GM13977 (cell line): Measurements from ENCODE around the gene SLC46A1.

ENCODE experiments used
- DNase-seq: peaks from one replicate; pipeline ENCODE4 v3.0.0; 2012; ENCODE audit warnings: low spot score
- CTCF ChIP-seq: IDR thresholded peaks from 2 replicates; pipeline ENCODE4 v1.5.1; 2012; ENCODE audit warnings: mild to moderate bottlenecking, control low read depth; ENCODE audit not compliant: insufficient read depth; ENCODE audit errors: extremely low read depth, missing control alignments
- in situ Hi-C: fragments of 300-500 bp; cut with MboI; formaldehyde crosslinking; loops from one replicate; pipeline ENCODE4 v1.12.0; 2022; ENCODE audit warnings: low sequenced_read_pairs, low pct_unique_long_range_greater_than_20kb, mixed read lengths, inconsistent platforms; ENCODE audit not compliant: unreplicated experiment

Gene SLC46A1

GRCh38 chr17:28350271-28350670, 55.7 kb downstream of the SLC46A1 start:
- TF ChIP-seq CTCF: no peak
- in situ Hi-C loops: no loop called here
- no peak for DNase-seq

GRCh38 chr17:28348979-28349378, 57.0 kb downstream of the SLC46A1 start:
- in situ Hi-C loops: no loop called here
- TF ChIP-seq CTCF: no peak

GRCh38 chr17:28347261-28347891, 58.6 kb downstream of the SLC46A1 start:
- in situ Hi-C loops: no loop called here
- DNase-seq: no peak
- TF ChIP-seq CTCF: no peak

More at GRCh38 chr17:28348979-28349378, 57.0 kb downstream of the SLC46A1 start:
- no peak for DNase-seq

DNA sequence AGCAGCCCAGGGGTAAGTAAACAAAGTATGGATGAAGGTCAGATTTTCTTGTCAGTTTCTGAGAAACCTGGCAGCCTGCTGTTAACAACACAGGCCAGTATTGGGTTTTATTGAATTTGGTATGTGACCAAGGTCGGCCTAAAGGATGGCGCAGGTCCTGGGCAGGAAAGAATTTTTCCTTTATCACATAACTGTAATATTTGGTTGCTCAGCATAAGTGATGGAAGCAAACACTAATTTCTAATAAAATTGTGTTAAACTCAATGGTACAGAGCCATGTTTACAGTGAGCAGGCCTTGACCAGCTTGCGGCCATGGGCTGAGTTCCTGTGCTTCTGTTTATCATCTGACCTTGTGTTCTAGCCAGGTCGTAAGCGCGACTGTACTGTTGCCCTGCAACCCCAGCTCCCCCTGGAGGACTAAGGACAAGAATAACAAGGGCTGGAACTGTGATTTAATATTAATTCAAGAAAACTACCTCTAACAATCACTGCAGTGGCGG, 59.2 kb downstream of the SLC46A1 start:
- in situ Hi-C loops: no loop called here
- TF ChIP-seq CTCF: peak; percentile 38
- no peak for DNase-seq

GRCh38 chr17:28346199-28346580, 59.8 kb downstream of the SLC46A1 start:
- no peak for DNase-seq
- no peak for TF ChIP-seq CTCF
- in situ Hi-C loops: no loop called here

GRCh38 chr17:28345419-28346198, 60.4 kb downstream of the SLC46A1 start:
- DNase-seq: no peak
- in situ Hi-C loops: no loop called here

More at GRCh38 chr17:28345419-28346198, 60.4 kb downstream of the SLC46A1 start:
- no peak for TF ChIP-seq CTCF
